NOMO-1 treated with DMSO at 0.1 percent for 48 hours (cell line): ENCODE data around the gene ELL.
"Not testable (repeated sequence)": the region's sequence is repeated elsewhere in the genome, so short reads cannot be mapped to it uniquely, and the experiment has no call there.

Source experiments
- DNase-seq: peaks from one replicate; lab custom pipeline; 2025; ENCODE audit not compliant: unreplicated experiment; lab: John Stamatoyannopoulos, UW

The ELL gene

GRCh38 chr19:18521692-18522123, at the start of gene ELL:
TSS of gene ELL (minus strand) at chr19:18522070. CDS start at chr19:18522055, 15 bp downstream.
- DNase-seq = no peak

- no peak for DNase-seq
Measured at GRCh38 chr19:18568367-18568766, 46.5 kb upstream of the ELL start.

GRCh38 chr19:18566953-18567352, 45.1 kb upstream of the ELL start:
- no peak for DNase-seq

GRCh38 chr19:18562086-18562485, 40.2 kb upstream of the ELL start:
- DNase-seq = no peak

GRCh38 chr19:18559685-18560084, 37.8 kb upstream of the ELL start:
- no peak for DNase-seq

- no peak for DNase-seq
Measured at GRCh38 chr19:18558604-18559003, 36.7 kb upstream of the ELL start.

GRCh38 chr19:18558202-18558555, 36.3 kb upstream of the ELL start:
- DNase-seq = no peak

GRCh38 chr19:18557411-18558201, 35.7 kb upstream of the ELL start, which contains the start of gene KXD1:
TSS of gene KXD1 (plus strand) at chr19:18557870. CDS start at chr19:18562057, 4,187 bp downstream.
- peak; percentile 99 for DNase-seq

GRCh38 chr19:18551631-18552030, 29.8 kb upstream of the ELL start:
- DNase-seq = no peak

- DNase-seq = peak; percentile 89
Measured at GRCh38 chr19:18543814-18544475, 22.1 kb upstream of the ELL start.

GRCh38 chr19:18542941-18543813, 21.3 kb upstream of the ELL start, which contains the start of gene FKBP8:
TSS of gene FKBP8 (minus strand) at chr19:18543573. CDS start at chr19:18541970, 1,603 bp downstream.
- DNase-seq = peak; percentile 82

- DNase-seq = no peak
Measured at GRCh38 chr19:18541992-18542940, 20.4 kb upstream of the ELL start.

- DNase-seq = no peak
Measured at GRCh38 chr19:18541258-18541991, 19.6 kb upstream of the ELL start.

GRCh38 chr19:18540200-18540599, 18.3 kb upstream of the ELL start:
- DNase-seq = not testable (repeated sequence)

- no peak for DNase-seq
Measured at GRCh38 chr19:18539372-18539771, 17.5 kb upstream of the ELL start.

- no peak for DNase-seq
Measured at GRCh38 chr19:18538115-18538514, 16.2 kb upstream of the ELL start.

GRCh38 chr19:18537431-18537830, 15.6 kb upstream of the ELL start:
- DNase-seq = no peak

GRCh38 chr19:18536475-18536874, 14.6 kb upstream of the ELL start:
- DNase-seq = no peak

GRCh38 chr19:18533058-18533457, 11.2 kb upstream of the ELL start:
- DNase-seq = no peak
